Mesodermal cell (in vitro differentiated cells): ENCODE results near the gene RPS26.
A peak's percentile ranks its signal among the peaks of the same experiment; 100 is the strongest.

Experiments used
- H3K27ac ChIP-seq: 2 replicates; pipeline ENCODE4 v1.7.0; 2013; ENCODE audit warnings: mild to moderate bottlenecking, low read depth, low read length, moderate library complexity; ENCODE audit not compliant: severe bottlenecking
- H3K36me3 ChIP-seq: 2 replicates; pipeline ENCODE4 v1.7.1; 2013; ENCODE audit warnings: mild to moderate bottlenecking, low read length, moderate library complexity; ENCODE audit not compliant: control insufficient read depth, insufficient read depth
- H3K4me1 ChIP-seq: one replicate; pipeline ENCODE4 v1.7.1; 2013; ENCODE audit warnings: mild to moderate bottlenecking, low read length; ENCODE audit not compliant: insufficient read depth, control insufficient read depth, poor library complexity, severe bottlenecking
- H3K4me3 ChIP-seq: 2 replicates; pipeline ENCODE4 v1.7.0; 2013; ENCODE audit warnings: low read length, control low read depth, mild to moderate bottlenecking; ENCODE audit not compliant: insufficient read depth, poor library complexity, severe bottlenecking; ENCODE audit errors: extremely low read depth
- H3K9me3 ChIP-seq: 2 replicates; pipeline ENCODE4 v1.7.1; 2013; ENCODE audit warnings: mild to moderate bottlenecking, low read length, moderate library complexity; ENCODE audit not compliant: control insufficient read depth
- WGBS, 2 experiments: methylation state at CpG; one replicate each; pipeline ENCODE4 v1.1.5; 2013; ENCODE audit warnings: missing lambda C conversion rate in 2 of 2; ENCODE audit not compliant: insufficient coverage in 2 of 2; 5-methylcytosine and 5-hydroxymethylcytosine counted together

RPS26 gene

GRCh38 chr12:56079723-56080555 is 38.2 kb downstream of the RPS26 start, which contains the start of gene ERBB3:
ERBB3 (plus strand) TSS chr12:56080165; CDS start chr12:56080301, 136 bp downstream.
- Histone ChIP-seq H3K27ac (peak within 1 kb of the TSS; percentile 53), H3K9me3 (no peaks in the 10 kb centered on the region), H3K4me1 (peaks cover 17% of the 10 kb centered on the region), H3K4me3 (peak within 1 kb of the TSS; percentile 58), H3K36me3 (no peaks in the 10 kb centered on the region)
- WGBS, 2 experiments = 0 to 1% methylated on average over 48 to 50 of the region's 59 CpGs

GRCh38 chr12:56080556-56081138 is 38.9 kb downstream of the RPS26 start:
- Histone ChIP-seq H3K4me3 (peak overlapping the region; percentile 58), H3K4me1 (peaks cover 17% of the 10 kb centered on the region), H3K9me3 (no peaks in the 10 kb centered on the region), H3K27ac (no peak overlapping the region), H3K36me3 (no peaks in the 10 kb centered on the region)
- WGBS, 2 experiments = 12 to 33% methylated on average over 3 to 9 of the region's 20 CpGs

- H3K4me3 ChIP-seq = peak overlapping the region; percentile 58
These were observed 40.0 kb downstream of the RPS26 start for GRCh38 chr12:56081393-56082347.

GRCh38 chr12:56082382-56082781 is 40.7 kb downstream of the RPS26 start:
- Histone ChIP-seq H3K9me3 (no peaks in the 10 kb centered on the region), H3K4me3 (no peak overlapping the region), H3K4me1 (peaks cover 17% of the 10 kb centered on the region), H3K36me3 (no peaks in the 10 kb centered on the region), H3K27ac (peak overlapping the region; percentile 23)
- WGBS, 2 experiments = 88% methylated on average over 1 of the region's 2 CpGs; no CpG with 5 or more reads in 1 of the 2 experiments

More at GRCh38 chr12:56081393-56082347, 40.0 kb downstream of the RPS26 start:
- 40 to 67% methylated on average over 1 to 2 of the region's 6 CpGs for WGBS, 2 experiments
- H3K4me1 ChIP-seq = peaks cover 17% of the 10 kb centered on the region
- H3K9me3 ChIP-seq = no peaks in the 10 kb centered on the region
- H3K36me3 ChIP-seq = no peaks in the 10 kb centered on the region
- peak overlapping the region; percentile 63 for H3K27ac ChIP-seq

- peak overlapping the region; percentile 23 for H3K27ac ChIP-seq
- no peak overlapping the region for H3K4me3 ChIP-seq
- 80% methylated on average over 1 of the region's 3 CpGs; no CpG with 5 or more reads in 1 of the 2 experiments for WGBS, 2 experiments
- no peaks in the 10 kb centered on the region for H3K9me3 ChIP-seq
- H3K36me3 ChIP-seq = no peaks in the 10 kb centered on the region
- peaks cover 17% of the 10 kb centered on the region for H3K4me1 ChIP-seq
These were observed 41.2 kb downstream of the RPS26 start for GRCh38 chr12:56082967-56083366.

- no peak overlapping the region for H3K4me3 ChIP-seq
- no peaks in the 10 kb centered on the region for H3K36me3 ChIP-seq
- 93 to 95% methylated on average over 14 to 15 of the region's 15 CpGs for WGBS, 2 experiments
- H3K27ac ChIP-seq = no peak overlapping the region
- H3K9me3 ChIP-seq = no peaks in the 10 kb centered on the region
- peaks cover 17% of the 10 kb centered on the region for H3K4me1 ChIP-seq
These were observed 43.3 kb downstream of the RPS26 start for GRCh38 chr12:56084958-56085543.

GRCh38 chr12:56086096-56086495 is 44.4 kb downstream of the RPS26 start:
- no peaks in the 10 kb centered on the region for H3K9me3 ChIP-seq
- peaks cover 8% of the 10 kb centered on the region for H3K4me1 ChIP-seq
- H3K36me3 ChIP-seq = no peaks in the 10 kb centered on the region
- H3K27ac ChIP-seq = no peak overlapping the region
- no peak overlapping the region for H3K4me3 ChIP-seq
- no CpG with 5 or more reads among the region's 3 CpGs for WGBS, 2 experiments

GRCh38 chr12:56086608-56087007 is 44.9 kb downstream of the RPS26 start:
- Histone ChIP-seq H3K4me1 (peaks cover 6% of the 10 kb centered on the region), H3K36me3 (no peaks in the 10 kb centered on the region), H3K27ac (no peak overlapping the region), H3K4me3 (no peak overlapping the region), H3K9me3 (no peaks in the 10 kb centered on the region)
- WGBS, 2 experiments = 75 to 82% methylated on average over 6 of the region's 6 CpGs

- WGBS, 2 experiments = 92 to 98% methylated on average over 6 of the region's 6 CpGs
- no peaks in the 10 kb centered on the region for H3K9me3 ChIP-seq
- no peak overlapping the region for H3K27ac ChIP-seq
- H3K4me1 ChIP-seq = peaks cover 6% of the 10 kb centered on the region
- H3K4me3 ChIP-seq = no peak overlapping the region
- H3K36me3 ChIP-seq = no peaks in the 10 kb centered on the region
These were observed 45.5 kb downstream of the RPS26 start for GRCh38 chr12:56087220-56087619.
